T1000 (cell line): ENCODE data around the gene PBX3.

Experiments used
- DNase-seq: peaks from one replicate; lab custom pipeline; 2025; ENCODE audit warnings: mixed read lengths; lab: John Stamatoyannopoulos, UW

PBX3 gene

GRCh38 chr9:125867751-125868415, 120.7 kb downstream of the PBX3 start:
- DNase-seq: no peak

- no peak for DNase-seq
Observed at GRCh38 chr9:125878164-125878631, 131.0 kb downstream of the PBX3 start.

GRCh38 chr9:125881042-125881441, 133.9 kb downstream of the PBX3 start:
- DNase-seq: no peak

- no peak for DNase-seq
Observed at GRCh38 chr9:125883565-125884217, 136.5 kb downstream of the PBX3 start.

DNA sequence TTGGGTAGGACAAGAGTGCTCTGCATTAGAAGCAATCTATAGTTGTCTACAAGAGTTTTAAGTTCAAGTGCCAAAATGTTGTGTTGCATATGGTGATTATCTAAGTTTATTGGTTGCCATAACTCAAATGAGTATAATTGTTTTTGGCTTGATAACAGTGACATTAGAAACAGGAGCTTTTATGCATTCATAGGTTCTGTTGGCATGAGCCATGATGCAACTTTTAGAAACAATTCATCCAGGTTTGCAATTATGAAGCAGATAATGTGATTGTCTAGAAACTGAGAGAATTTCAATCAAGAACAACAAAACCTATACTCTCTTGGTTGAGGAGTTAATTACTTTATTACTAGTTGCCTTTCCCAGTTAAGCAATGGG, 137.0 kb downstream of the PBX3 start:
- no peak for DNase-seq

GRCh38 chr9:125885405-125886034, 138.3 kb downstream of the PBX3 start:
- DNase-seq: no peak

DNA sequence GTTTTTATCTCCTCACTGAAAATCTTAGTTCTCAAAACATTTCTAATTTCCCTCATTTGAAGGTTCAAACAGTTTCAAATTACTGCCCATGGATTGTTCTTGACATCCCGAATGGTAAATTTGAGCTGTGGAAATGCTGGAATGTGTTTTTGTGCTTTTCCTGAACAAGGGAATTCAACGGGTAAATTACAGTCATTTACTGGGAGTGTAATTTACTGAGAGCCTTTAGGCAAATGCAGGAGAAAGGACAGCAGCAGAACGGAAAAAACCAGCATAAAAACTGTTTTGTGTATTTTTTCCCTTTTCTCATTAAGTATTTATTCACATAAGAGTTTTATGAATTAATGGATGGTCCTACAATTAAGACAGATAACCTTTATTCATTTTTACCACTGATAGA, 139.2 kb downstream of the PBX3 start:
- DNase-seq: no peak

- DNase-seq: no peak
Observed at GRCh38 chr9:125887172-125887571, 140.0 kb downstream of the PBX3 start.

GRCh38 chr9:125888211-125888610, 141.0 kb downstream of the PBX3 start:
- no peak for DNase-seq

GRCh38 chr9:125889112-125889475, 141.9 kb downstream of the PBX3 start:
- no peak for DNase-seq

DNA sequence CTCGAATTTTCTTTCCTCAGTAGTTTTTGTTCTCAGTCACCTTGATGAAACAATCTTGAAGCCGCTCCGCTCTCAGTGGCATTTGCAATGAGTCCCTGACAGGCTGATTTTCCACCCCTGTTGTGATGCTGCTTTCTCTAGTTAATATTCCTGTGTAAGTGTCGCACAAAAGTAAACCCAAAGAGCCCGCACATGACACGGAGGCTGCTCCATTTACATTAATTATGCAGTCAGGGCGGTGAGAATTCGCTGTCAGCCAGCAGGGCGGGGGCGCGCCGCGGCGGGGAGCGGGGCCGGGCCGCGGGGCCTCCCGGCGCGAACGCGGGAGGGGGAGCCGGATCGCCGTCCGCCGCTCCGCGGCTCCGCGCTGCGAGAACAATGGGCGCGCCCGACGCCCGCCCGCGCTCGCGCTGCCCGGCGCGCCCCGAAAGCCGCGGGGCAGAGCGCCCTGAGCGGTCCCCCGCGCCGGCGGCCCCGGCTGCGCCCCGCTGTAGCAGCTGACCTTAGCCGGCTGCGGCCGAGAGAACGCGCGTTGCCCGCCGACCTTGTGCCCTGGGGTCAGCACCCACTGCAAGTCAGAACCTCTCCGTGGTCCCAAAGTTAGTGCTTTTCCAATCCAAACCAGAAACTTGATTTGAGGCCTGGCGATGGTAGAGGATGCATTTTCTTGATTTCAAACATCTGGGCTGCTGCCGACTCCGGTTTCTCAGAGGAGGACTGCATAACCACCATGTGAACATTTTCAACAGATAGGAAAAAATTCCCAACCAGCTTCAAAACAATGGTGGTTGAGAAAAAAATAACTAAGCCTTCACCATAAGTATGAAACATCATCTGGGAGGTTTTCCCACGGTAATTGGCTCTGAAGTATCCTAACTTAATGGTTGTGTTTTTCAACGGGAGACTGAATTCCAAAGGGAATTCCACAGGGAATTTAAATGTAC, 142.6 kb downstream of the PBX3 start:
- DNase-seq: no peak

- no peak for DNase-seq
Observed at GRCh38 chr9:125890826-125891225, 143.7 kb downstream of the PBX3 start.

DNA sequence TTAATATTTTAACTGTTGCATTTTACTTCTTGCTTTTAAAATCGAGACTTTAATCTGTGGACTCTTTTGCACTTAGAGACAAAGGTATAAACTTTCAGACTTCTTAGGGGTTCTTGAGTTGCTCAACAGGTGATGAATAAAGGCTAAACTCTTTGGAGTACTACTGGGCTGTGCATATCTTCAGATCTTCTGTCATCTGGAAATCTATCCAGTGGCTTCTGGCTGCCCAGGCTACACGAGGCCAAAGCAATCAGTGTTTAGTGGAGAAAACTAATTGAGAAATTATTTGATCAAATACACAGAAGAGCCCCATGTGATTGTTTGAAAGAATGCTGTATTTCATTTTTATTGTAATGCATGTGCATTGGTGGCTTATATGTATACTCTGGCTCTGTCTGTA, 146.1 kb downstream of the PBX3 start:
- no peak for DNase-seq

DNA sequence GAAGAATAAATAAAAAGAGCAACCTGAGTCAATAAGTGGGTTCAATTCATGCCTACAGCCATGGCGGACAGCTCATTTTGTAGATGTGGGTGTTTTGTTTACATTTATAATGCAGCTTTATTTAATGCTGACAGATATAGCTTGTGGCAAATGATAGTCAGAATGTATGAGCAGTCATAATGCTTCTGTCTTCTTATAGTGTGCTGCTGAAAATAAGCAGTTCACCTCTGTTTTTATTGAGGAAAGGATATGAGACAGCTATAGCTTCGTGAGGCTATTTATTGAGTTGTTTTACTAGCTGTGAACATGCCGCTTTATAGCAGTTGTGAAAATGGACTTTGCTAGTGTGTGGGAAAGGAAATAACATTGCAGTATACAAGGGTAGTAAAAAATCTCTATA, 147.4 kb downstream of the PBX3 start:
- no peak for DNase-seq

DNA sequence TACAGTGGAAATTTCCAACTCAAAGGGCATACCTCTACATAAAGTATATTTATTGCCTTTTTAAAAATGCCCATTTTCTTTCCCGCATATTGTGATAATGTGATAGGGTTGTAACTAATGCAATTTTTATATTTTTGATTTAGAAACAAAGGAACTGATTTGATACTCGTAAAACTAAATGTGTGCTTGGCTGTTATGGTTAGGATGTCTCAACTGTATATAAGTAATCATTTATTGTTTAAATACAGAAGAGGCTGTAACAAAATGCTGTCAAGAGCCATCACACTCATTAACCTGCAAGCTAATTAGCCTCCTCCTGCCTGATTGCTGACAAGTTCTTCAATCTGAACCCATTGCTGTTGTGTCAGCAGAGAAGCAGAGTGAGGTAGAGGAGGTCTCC, 149.2 kb downstream of the PBX3 start:
- DNase-seq: no peak

- no peak for DNase-seq
Observed at GRCh38 chr9:125896964-125897363, 149.8 kb downstream of the PBX3 start.

DNA sequence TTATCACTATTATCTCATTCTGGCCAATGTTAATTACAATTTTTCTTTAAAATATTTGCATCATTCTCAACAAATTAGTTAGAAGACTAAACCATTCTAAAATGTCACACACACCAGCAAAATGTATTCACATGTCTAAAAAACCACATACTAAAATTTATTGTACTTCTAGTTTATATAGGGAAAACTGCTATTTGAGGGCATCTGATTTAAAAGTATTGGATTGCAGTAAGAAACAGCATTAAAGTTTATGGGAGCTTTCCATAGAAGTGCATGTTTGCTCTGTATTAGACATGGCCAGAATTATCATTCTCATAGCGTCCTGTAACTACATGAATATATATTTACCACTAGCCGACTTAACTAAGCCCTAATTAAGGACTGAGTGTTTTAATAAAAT, 150.3 kb downstream of the PBX3 start:
- DNase-seq: no peak

- no peak for DNase-seq
Observed at GRCh38 chr9:125902214-125902613, 155.0 kb downstream of the PBX3 start.

GRCh38 chr9:125902831-125903512, 155.8 kb downstream of the PBX3 start:
- DNase-seq: no peak

GRCh38 chr9:125904155-125904851, 157.1 kb downstream of the PBX3 start:
- no peak for DNase-seq

DNA sequence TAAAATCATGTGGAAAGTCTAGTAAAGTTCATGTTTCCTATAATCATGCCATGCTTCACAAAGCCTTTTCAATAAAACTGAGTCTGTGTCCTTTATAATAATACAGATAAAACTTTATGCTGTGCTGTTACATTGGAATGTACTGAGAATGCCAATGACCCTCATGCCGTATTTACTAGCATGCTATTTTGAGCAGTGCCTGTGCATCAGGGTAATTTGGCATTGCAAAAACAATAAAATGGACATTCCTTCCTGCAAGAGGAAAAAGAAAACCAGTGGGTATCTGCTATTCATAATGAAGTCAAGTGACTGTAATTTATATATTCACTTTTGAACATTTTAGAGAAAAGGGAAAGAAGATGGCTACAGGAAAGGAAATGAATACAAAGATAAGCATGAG, 159.0 kb downstream of the PBX3 start:
- DNase-seq: no peak
